Osteocyte (in vitro differentiated cells): Measurements from ENCODE around the gene KCNQ5. TPM values are rescaled to one million over a fixed set of nuclear protein-coding genes. Genes with fewer than 3 reads are reported as not detected.

ENCODE experiments used
- DNase-seq: peaks from one replicate; pipeline ENCODE4 v3.0.0; 2021; ENCODE audit warnings: mixed read lengths; ENCODE audit not compliant: unreplicated experiment; ENCODE audit errors: extremely low spot score
- H3K27ac Mint-ChIP-seq: one replicate; pipeline ENCODE4 v1.8.0; 2021; ENCODE audit warnings: mild to moderate bottlenecking, mixed read lengths; ENCODE audit not compliant: unreplicated experiment
- H3K27me3 Mint-ChIP-seq: one replicate; pipeline ENCODE4 v1.8.0; 2021; ENCODE audit warnings: mixed read lengths; ENCODE audit not compliant: unreplicated experiment
- H3K36me3 Mint-ChIP-seq: one replicate; pipeline ENCODE4 v1.8.0; 2021; ENCODE audit warnings: mixed read lengths; ENCODE audit not compliant: unreplicated experiment
- H3K4me1 Mint-ChIP-seq: one replicate; pipeline ENCODE4 v1.8.0; 2021; ENCODE audit warnings: mixed read lengths; ENCODE audit not compliant: unreplicated experiment
- H3K4me3 Mint-ChIP-seq: one replicate; pipeline ENCODE4 v1.8.0; 2021; ENCODE audit warnings: mild to moderate bottlenecking, moderate library complexity, mixed read lengths; ENCODE audit not compliant: unreplicated experiment
- H3K9me3 Mint-ChIP-seq: one replicate; pipeline ENCODE4 v1.8.0; 2021; ENCODE audit warnings: mixed read lengths; ENCODE audit not compliant: unreplicated experiment
- CTCF ChIP-seq: fragments of 200-600 bp; sonication (generic); IDR thresholded peaks from 2 replicates; pipeline ENCODE4 v1.5.0; 2021; ENCODE audit warnings: antibody characterized with exemption, mild to moderate bottlenecking, moderate library complexity
- total RNA-seq: library from RNA; stranded (reverse); gene quantifications from 2 replicates; pipeline ENCODE4 v1.2.1, GENCODE V29; 2021

Gene KCNQ5
- total RNA-seq, 1 donor from 2014 or later, result 7.2 TPM

GRCh38 chr6:72959821-72960220 lies 338.0 kb downstream of the KCNQ5 start:
- Mint-ChIP-seq H3K4me1 (peaks cover 15% of the 10 kb centered on the region), H3K27me3 (no peaks in the 10 kb centered on the region), H3K9me3 (no peaks in the 10 kb centered on the region), H3K36me3 (no peaks in the 10 kb centered on the region), H3K4me3 (no peak overlapping the region), H3K27ac (no peak overlapping the region)
- no peak for DNase-seq
- TF ChIP-seq CTCF, result no peak

GRCh38 chr6:72963946-72964345 lies 342.1 kb downstream of the KCNQ5 start:
- peaks cover 6% of the 10 kb centered on the region for H3K9me3 Mint-ChIP-seq
- no peak overlapping the region for H3K4me3 Mint-ChIP-seq
- no peak overlapping the region for H3K27ac Mint-ChIP-seq
- peaks cover 11% of the 10 kb centered on the region for H3K4me1 Mint-ChIP-seq
- H3K27me3 Mint-ChIP-seq, result no peaks in the 10 kb centered on the region
- H3K36me3 Mint-ChIP-seq, result no peaks in the 10 kb centered on the region
- no peak for DNase-seq
- no peak for TF ChIP-seq CTCF

- Mint-ChIP-seq H3K36me3 (no peaks in the 10 kb centered on the region), H3K4me3 (no peak overlapping the region)
These were observed 344.9 kb downstream of the KCNQ5 start for GRCh38 chr6:72966628-72967280.

GRCh38 chr6:72967329-72967728 lies 345.5 kb downstream of the KCNQ5 start:
- Mint-ChIP-seq H3K36me3 (no peaks in the 10 kb centered on the region), H3K27me3 (no peaks in the 10 kb centered on the region), H3K4me3 (no peak overlapping the region), H3K27ac (no peak overlapping the region), H3K4me1 (peaks cover 5% of the 10 kb centered on the region), H3K9me3 (peaks cover 16% of the 10 kb centered on the region)
- no peak for DNase-seq
- no peak for TF ChIP-seq CTCF

More at GRCh38 chr6:72966628-72967280, 344.9 kb downstream of the KCNQ5 start:
- no peak for TF ChIP-seq CTCF
- H3K4me1 Mint-ChIP-seq, result peaks cover 5% of the 10 kb centered on the region
- H3K27me3 Mint-ChIP-seq, result no peaks in the 10 kb centered on the region
- H3K9me3 Mint-ChIP-seq, result peaks cover 16% of the 10 kb centered on the region
- no peak overlapping the region for H3K27ac Mint-ChIP-seq
- no peak for DNase-seq

GRCh38 chr6:72968704-72969103 lies 346.8 kb downstream of the KCNQ5 start:
- no peak for TF ChIP-seq CTCF
- H3K4me1 Mint-ChIP-seq, result peaks cover 5% of the 10 kb centered on the region
- no peak overlapping the region for H3K27ac Mint-ChIP-seq
- no peaks in the 10 kb centered on the region for H3K27me3 Mint-ChIP-seq
- peaks cover 16% of the 10 kb centered on the region for H3K9me3 Mint-ChIP-seq
- no peaks in the 10 kb centered on the region for H3K36me3 Mint-ChIP-seq
- no peak for DNase-seq
- H3K4me3 Mint-ChIP-seq, result no peak overlapping the region
